Measurements from ENCODE around the gene KHK.

The KHK gene

DNA sequence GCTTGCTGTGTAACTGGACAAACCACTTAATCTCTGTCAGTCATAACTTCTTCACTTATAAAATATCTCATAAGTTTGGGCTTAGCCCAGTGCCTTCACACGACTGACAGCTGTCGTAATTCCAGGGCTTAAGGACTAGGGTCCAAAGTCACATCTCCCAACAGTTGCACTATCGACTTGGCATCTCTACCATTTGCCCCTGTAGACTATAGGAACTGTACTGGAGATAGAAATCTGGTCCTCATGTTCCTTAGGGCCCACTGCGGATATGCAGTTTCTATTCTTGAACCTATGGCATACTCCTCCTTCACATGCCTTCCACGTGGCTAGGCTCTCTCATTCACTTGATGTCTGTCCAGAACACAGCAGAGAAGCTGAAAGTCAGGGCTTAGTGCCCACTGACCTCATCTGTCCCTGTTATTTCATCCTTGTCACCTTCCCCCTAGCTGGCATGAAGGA lies 39.7 kb downstream of the KHK start:
- no peak for DNase-seq (ENCODE audit: low read depth in 3 of 3)

DNA sequence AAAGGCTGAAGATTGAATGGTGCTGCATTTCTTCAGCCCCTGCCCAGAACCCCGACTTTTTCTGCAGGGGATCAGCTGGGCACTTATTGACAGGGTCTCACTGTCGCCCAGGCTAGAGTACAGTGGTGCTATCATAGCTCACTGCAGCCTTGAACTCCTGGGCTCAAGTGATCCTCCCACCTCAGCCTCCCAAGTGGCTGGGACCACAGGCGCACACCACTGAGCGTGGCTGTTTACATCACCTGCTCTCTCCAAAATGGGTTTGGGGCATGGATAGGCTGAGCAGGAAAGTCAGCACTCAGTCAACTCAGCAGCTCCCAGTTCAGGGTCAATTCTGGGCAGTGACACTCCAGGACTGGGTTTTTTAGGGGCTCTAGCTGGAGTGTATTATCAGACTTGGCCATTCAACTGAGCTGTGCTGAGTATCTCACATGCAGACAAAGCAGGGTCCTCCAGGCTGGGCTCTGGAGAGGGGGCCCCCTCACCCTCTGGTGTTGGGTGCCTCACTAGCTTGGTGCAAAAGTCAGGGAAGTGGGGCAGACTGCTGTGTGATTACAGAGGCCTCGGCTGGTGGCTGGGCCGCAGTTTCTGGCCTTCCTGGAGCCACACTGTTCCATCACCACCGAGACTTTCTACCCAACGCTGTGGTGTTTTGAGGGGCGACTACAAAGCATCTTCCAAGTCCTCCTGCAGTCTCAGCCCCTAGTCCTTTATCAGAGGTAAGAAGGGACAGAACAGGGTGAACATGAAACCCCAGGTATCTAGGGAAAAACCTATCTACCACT lies 41.5 kb downstream of the KHK start:
- no peak for DNase-seq (ENCODE audit: low read depth in 3 of 3)

DNA sequence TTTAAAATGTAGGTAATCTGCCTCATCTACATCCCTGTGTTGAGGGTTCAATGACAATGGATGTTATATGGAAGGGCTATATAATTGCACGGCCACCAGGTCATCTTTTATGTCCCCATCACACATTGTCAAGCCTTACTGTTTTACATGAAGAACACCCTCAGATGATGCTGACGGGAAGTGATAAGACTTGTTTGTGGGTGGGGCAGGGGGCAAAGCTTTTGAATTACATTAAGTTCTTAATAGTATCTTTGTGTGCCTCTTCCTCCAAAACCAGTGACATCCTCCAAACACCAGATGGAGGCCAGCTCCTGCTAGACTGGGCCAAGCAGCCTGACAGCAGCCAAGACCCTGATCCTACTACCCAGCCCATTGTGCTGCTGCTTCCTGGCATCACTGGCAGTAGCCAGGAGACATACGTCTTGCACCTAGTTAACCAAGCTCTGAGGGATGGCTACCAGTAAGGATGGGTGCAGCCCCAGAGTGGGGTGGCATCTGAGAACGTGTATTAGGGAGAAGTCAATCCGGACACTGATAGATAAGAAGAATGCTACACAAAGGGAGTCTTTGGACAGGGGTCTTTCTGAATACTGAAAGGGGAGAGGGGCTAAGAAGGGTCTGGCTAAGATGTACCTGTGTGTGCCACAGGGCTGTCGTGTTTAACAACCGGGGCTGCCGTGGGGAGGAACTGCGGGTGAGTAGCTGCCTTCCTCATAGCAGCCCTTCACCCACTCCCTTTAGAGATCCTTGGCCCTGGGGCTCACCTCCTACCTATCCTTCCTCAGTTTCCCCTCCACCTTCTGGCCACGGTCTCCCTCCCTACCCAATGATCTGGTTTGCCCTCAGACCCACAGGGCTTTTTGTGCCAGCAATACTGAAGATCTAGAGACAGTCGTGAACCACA lies 42.3 kb downstream of the KHK start:
- no peak for DNase-seq (ENCODE audit: low read depth in 3 of 3)

DNA sequence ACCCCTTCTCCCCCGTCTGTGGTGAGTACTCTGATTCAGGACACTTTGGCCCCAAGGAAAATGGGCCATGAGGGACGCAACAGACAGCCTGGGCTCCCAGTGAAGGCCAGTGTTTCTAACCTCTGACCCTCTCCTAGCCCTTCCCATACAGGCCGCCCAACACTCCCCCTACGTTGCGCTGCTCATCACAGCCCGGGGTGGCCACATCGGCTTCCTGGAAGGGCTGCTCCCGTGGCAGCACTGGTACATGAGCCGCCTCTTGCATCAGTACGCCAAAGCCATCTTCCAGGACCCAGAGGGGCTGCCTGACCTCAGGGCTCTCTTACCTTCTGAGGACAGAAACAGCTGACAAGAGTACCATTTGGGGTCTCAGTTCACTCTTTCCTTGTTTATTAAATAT lies 43.8 kb downstream of the KHK start:
- no peak for DNase-seq (ENCODE audit: low read depth in 3 of 3)

DNA sequence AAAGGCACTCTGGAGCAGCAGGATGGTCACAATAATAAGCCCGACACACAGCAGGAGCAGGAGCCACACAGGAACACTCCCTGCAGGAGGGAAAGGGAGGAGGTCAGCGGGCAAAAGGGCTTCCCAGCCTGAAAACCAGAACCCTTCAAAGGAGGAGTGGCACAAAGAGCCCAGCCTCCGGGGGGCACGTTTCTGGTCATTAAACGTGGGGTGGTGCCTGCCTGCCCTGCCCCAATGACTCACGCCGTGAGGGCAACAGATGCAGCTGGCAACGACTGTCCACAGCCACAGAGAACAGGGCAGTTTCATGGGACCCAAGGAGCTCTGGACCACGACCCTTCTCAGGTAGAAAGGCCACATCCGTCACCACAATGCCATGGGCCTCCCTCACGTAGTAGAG lies 44.9 kb downstream of the KHK start:
- no peak for DNase-seq (ENCODE audit: low read depth in 3 of 3)

DNA sequence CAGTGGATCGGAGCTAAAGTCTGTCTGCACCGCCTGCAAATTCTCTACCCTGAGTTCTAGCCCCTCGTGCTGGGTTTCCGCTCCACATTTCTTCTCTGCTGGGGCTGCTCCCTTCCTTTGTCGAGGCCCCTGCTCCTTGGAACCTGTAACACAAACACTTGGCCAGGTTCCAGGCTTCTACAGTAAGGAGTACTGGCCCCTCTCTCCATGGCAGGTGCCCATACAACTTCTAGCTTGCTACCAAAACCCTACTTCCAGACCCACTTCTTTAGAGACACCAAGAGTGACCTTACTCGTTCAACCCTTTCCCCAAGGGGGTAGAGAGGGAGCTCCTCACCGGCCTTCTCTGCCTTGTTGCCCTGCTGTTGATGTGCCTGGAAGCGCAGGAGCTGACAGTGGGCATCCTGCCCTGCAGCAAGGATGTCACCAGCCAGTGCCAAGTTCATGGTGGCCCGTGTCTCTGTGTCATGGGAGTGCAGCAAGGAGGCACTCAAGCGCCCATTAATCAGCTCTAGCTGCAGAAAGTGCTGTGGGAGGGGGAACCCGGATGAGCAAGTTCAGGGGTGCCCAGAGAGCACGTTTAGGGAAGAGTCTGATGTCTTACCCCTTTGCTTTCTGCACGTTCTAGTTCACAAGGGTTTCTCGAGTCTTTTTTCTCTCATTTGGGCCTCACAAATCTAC lies 46.8 kb downstream of the KHK start:
- DNase-seq (ENCODE audit: low read depth in 3 of 3): peak in 1 of 3 experiments; percentile 28

DNA sequence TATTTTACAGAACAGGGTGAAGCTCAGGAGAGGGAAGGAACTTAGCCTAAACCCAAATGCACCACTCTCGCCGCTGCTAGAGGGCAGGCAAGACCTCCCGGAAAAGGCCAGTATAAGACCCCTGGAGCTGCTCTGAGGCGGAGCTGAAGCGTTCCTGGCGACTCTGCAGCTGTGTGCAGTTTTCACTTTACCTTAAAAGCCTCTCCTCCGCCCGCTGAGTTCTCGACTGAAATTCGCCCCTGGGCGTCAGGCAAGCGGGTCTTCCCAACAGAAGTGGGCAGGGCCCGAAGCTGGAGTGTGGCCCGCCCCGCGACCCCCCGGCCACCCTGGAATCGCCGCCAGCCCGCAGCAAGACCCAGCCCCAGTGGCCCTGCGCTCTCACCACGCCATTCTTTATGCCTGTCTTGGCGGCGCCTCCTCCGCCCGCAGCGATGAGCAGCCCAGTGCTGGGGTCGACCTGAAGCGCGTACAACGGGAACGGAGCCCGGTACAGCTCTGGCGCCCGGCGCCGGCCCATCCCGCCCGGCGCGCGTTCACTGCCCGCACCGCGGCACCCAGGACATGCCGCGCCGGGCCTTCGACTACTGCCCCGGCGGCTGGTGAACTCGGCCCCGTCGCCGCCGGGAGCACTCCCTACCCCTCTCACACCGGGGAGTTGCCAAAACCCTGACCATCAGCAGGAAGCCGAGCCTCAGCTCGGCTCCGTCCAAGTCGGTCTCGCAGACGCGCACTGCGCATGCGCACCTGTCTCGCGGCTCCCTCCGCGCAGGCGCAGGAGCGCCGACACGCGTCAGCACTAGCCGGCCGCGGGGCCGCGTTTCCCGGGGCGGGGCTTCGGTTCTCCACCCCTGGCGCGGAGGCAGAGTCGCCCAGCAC lies 47.6 kb downstream of the KHK start, which contains the start of gene PREB:
Gene PREB, minus strand, starts transcription at position 732 of the 876 bp plus-strand sequence. Its CDS starts 215 bp downstream, at position 517.
- peak; percentile 96 to 97 (median 96) for DNase-seq (ENCODE audit: low read depth in 3 of 3)

DNA sequence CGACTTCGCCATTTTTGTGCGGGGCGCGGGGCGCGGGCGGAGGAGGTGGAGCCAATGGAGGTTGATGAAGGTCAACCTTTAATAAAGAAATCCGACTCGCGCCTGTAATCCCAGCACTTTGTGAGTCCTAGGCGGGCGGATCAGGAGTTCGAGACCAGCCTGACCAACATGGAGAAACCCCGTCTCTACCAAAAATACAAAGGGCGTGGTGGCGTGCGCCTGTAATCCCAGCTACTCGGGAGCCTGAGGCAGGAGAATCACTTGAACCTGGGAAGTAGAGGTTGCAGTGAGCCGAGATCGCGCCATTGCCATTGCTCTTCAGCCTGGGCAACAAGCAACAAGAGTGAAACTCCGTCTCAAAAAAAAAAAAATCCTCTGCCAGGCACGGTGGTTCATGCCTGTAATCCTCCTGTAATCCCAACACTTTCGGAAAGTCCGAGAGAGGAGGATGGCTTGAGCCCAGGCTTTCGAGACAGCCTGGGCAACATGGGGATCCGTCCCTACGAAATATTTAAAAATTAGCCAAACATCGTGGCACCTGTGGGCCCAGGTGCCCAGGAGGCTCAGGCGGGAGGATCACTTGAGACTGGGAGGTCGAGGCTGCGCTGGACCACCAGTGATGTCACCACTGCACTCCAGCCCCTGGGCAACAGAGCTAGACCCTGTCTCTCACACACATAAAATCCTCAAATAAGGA lies 48.4 kb downstream of the KHK start:
- DNase-seq (ENCODE audit: low read depth in 3 of 3): no peak

DNA sequence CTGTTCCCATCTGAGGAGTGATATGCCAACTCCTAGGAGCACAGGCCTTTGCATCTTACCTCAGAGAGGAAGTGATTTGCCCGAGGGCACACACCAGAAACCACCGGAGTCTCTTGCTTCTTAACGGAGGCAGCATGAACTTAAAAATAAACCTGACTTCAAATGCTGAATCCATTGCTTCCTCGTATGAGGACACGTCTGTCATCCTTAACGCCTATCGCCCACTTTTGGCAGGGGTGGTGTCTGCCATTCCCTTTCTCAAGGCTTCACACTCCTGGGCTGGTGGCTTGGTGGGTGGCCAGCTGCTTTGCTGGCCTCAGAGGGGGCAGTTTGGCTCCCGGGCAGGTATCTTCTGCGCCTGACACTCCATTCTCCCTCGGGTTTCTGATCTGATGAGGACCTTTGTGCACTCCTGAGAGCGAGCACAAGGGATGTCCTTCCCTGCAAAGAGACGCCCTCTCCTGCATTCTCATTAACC lies 48.9 kb downstream of the KHK start:
- no peak for DNase-seq (ENCODE audit: low read depth in 3 of 3)

DNA sequence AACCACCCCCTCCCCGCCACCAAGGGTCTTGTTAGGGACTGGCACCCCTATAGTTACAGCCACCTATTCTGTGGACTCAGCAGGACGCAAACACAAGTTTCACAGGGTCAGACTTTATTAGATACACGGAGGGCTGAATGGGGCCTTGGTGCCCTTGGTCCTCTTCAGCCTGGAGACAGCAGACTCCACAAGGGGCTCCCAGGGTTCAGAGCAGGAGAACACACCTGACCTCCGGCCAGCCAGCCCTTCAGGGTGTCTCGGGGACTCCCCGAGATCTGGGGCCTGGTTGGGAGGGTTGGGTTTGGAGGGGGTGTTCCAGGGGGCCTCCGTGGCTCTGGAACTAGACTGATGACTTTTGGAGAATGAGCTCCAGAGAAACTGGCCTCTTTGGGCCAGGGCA lies 50.2 kb downstream of the KHK start:
- DNase-seq (ENCODE audit: low read depth in 3 of 3): no peak

DNA sequence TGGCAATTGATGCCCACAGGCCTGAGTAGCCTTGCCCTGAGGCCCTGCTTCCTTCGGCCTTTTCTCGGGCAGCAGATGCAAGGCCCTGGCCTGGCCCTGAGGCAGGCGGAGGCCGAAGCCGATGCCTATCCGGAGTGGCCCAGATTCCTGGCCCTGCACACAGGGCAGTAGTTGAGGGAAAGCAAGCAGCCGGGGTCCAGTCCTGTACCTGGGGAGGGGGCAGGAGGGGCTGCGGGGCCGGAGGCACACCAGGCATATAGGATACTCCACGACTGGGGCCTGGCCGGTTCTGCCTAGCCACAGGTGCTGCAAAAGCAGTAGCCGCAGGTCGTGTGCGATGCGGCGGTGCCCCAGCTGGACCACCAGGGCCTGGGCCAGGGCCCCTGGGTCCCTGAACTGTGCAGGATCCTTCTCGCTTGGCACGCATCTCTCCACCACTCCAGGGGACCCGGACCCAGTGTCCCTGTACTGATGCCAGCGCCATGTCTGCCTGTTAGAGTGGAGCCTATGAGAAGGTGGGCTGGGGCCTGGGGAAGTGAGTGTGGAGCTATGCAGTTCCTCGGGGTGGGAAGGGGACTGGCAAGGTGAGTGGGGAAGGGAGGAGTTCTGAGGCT lies 50.9 kb downstream of the KHK start:
- DNase-seq (ENCODE audit: low read depth in 3 of 3): no peak

DNA sequence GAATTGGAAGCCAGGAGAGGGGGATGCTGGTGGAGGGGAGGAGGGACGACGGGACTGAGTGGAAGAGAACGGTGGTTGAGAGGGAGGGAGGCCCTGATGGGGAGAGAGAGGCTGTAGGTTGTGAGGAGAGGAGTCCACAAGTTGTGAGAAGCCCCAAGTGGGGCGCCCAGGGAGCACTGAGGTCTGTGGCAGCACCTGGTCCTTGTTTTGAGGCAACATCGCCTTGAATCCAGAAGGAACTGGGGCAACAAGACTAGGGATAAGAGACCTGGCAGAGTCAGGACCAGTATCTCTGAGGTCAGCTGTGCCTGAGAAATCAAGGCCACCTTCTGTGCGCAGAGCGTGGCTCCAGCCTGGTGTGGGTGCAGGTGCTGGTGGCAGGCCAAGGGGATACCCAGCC lies 51.5 kb downstream of the KHK start:
- DNase-seq (ENCODE audit: low read depth in 3 of 3): no peak

DNA sequence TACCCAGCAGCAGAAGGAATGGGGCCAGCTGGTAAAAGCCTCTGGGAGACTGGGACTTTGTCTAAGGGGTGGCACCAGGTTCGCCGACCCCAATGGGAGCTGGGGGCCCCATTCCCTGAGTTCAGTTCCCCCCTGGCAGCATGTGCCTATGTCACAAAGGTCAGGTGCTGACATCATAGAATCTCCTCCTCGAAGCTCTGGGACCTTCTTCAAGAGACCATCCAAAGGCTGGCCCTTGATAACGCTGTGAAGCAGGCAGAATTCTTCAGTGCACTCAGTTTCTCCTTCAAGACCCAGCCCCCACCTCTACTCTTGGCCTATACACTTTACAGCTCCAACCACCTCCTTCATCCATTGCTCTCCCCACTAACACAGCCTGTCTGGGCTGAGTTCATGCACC lies 52.7 kb downstream of the KHK start, which contains the start of gene PRR30:
Gene PRR30, minus strand, starts transcription at position 101 of the 400 bp plus-strand sequence. CDS start 1,081 bp downstream, outside the sequence.
- DNase-seq (ENCODE audit: low read depth in 3 of 3): no peak

DNA sequence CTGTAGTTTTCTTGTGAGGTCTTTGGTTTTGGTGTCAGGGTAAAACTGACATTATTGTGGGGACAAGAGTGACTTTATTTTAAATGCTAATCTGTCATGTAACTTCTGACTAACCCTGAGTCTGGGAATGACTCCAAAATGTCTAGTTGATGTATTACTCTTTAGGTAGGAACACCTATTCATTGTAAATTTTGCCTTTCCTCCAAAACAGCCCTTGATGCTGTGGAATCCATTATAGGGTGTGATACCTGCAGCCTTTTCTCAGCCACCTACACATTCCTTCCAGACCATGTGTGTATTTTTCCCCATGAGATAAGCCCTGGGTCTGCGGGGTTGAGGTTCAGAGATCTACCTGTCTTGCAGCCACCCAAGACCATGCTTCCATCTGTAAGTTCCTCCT lies 56.7 kb downstream of the KHK start:
- no peak for DNase-seq (ENCODE audit: low read depth in 3 of 3)

DNA sequence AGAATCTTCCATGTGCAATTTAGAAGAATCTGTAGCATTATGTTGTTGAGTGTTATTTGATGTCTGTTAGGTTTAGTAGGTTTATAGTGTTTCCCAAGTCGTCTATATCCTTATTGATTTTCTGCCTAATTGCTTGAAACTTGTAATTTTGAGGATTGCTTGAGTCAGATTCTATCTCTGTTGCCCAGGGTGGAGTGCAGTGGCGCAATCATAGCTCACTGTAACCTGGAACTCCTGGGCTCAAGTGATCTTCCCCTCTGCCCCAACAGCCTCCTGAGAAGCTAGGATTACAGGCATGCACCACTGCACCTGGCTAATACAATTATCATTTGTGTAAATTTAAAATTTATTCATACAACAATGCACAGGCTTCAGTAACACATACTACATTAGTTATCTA lies 59.1 kb downstream of the KHK start:
- DNase-seq (ENCODE audit: low read depth in 3 of 3): no peak

DNA sequence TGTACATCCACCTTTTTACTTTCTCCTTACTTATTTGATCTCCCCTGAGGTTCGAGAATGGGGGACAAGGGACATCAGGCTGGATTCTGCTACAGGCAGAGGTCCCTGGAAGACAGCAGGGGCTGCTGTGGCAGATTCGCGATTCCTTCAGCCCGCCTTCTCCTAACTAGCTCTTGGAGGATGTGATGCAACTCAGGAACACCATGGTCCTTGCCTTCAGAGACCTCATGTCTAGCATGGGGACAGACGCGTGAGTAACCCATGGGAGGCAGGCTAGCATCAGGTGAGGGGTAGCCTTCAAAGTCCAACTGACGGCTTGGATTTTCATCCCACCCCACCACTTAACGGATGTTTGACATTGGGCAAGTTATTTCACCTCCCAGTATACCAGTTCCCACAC lies 61.4 kb downstream of the KHK start:
- no peak for DNase-seq (ENCODE audit: low read depth in 3 of 3)

DNA sequence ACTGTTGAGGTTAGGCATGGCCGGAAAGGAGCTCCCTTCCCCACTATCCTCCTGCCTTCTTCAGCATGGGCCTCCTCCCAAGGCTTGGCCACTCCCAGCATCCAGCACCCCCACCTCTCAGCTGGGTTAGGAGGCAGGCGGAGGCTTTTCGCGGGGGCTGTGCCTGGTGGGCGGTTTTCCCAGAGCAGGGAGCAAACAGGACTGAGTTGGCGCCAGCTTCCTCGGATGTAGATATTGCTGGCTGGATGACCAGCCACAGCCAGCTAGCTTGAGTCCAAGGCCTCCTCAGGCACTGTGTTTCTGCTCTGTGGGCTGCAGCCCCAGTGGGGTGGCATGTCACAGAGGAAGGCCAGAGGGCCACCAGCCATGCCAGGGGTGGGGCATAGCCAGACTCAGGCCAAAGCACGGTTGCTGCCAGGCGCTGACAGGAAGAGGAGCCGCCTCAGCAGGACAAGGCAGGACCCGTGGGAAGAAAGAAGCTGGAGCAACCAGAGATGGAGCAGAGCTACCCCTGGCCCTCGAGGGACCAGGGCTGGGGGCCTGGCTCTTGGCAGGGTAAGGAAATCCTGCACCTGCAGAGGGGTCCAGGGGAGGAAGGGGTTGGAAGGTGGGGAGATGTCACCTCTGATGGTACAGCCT lies 62.3 kb downstream of the KHK start, which contains the start of gene TCF23:
Gene TCF23, plus strand, starts transcription at position 204 of the 639 bp plus-strand sequence. Its CDS starts 130 bp downstream, at position 334.
- DNase-seq (ENCODE audit: low read depth in 3 of 3): no peak

DNA sequence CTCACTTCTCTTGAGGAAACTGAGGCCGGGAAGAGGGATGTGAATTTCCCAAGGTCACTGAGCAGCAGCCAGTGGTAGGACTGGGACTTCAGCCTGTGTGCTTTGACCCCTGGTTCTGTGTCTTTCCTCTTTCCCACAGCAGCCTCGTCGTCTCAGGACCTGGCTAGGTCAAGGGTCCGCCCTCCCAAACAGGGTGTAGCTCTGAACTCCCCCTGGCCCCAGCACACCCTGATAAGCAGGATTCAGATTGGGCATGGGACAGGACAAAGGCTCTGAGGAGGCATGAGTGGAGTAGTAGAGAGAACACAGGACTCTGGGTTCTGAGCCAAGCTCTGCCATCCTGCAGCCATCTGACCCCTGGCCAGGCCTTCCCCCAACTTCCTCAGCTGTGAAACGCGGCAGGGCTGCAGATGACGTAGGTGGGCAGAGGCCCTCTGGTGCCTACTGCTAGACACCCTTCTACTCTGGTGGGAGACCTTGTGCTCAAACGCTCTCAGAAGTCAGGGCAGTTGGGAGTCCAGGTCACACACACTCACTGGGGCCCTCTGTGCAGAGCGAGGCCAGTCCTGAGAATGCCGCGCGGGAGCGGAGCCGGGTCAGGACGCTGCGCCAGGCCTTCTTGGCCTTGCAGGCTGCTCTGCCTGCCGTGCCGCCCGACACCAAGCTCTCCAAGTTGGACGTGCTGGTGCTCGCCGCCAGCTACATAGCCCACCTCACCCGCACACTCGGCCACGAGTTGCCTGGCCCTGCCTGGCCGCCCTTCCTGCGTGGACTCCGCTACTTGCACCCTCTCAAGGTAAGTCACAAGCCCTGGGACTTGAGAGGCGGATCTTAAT lies 63.2 kb downstream of the KHK start:
- no peak for DNase-seq (ENCODE audit: low read depth in 3 of 3)
